B cell (primary cell): ENCODE results near the gene RPL41.

Source experiments
- CTCF ChIP-seq: fragments of 200-600 bp; IDR thresholded peaks from one replicate; pipeline ENCODE4 v1.8.0; 2022; ENCODE audit warnings: antibody characterized with exemption, mild to moderate bottlenecking
- EZH2 ChIP-seq: IDR thresholded peaks from 2 replicates; pipeline ENCODE4 v1.6.1; 2012; ENCODE audit warnings: borderline replicate concordance, low read depth, mild to moderate bottlenecking, moderate library complexity, low read length; ENCODE audit not compliant: insufficient read depth, poor library complexity, severe bottlenecking

DNA sequence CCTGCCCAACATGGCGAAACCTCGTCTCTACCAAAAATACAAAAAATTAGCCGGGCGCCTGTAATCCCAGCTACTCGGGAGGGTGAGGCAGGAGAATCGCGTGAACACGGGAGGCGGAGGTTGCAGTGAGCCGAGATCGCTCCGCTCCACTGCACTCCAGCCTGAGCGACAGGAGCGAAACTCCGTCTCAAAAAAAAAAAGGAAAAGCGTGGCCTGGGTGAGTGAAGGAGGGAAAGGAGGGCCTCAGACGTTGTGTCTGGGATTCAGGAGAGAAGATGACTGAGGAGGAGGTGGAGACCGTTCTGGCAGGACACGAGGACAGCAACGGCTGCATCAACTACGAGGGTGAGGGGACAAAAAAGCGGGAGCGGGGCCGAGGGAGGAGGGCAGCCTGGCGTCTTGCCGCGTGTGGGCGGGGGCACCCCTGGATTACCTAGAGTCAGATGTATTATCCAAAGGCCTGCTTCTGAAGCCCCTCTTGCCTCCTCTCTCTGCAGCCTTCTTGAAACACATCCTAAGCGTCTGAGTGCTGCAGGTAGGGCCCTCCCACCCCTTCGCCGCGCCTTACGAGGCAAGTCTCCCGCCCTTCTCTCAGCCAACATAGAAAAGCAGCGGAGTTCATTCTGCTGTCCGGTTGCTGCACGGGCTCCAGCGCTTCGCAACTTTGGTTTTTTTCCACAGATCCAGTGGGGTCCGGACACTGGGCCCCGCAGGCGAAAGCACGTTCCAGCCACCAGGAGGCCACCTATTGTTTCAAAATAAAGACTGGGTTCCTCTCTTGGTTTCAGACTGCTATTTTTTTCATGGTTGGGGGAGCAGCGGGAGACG is 41.0 kb downstream of the RPL41 start:
- peak; percentile 76 for TF ChIP-seq CTCF
- no peak for TF ChIP-seq EZH2
